ENCODE results near the gene FGD6. TPM values are rescaled to one million over a fixed set of nuclear protein-coding genes. Genes with fewer than 3 reads are reported as not detected.

Gene FGD6
- total RNA-seq, 4 donors from 2014 or later = 25.0 to 37.0 (median 32.1) TPM

GRCh38 chr12:95115641-95116040 is 101.6 kb downstream of the FGD6 start:
- TF ChIP-seq POLR2A (IDR thresholded peaks at IDR 0.05) = no peak
- no peak for TF ChIP-seq CTCF (IDR thresholded peaks at IDR 0.05)
- TF ChIP-seq POLR2AphosphoS5 (IDR thresholded peaks at IDR 0.05) = no peak
- TF ChIP-seq EP300 (IDR thresholded peaks at IDR 0.05; ENCODE audit: low read depth) = no peak
- DNase-seq = no peak
- no peaks in the 10 kb centered on the region for H3K9me3 ChIP-seq
- in situ Hi-C loops (cut with MboI; ENCODE audit: low pct_ligation_motif_present in 1 of 4, low pct_unique_long_range_greater_than_20kb in 1 of 4, low sequenced_read_pairs in 3 of 4) (loop anchor here (5.0 to 25.0 kb wide), 4 partner anchors 219 to 419 kb away; no protein-coding TSS in a partner anchor), intact Hi-C loops (cut with DNase I; ENCODE audit: low total_unique reads) (loop anchor here (5.0 to 10.0 kb wide), 2 partner anchors 222 to 419 kb away; no protein-coding TSS in a partner anchor)
- no peaks in the 10 kb centered on the region for H3K27me3 ChIP-seq
- WGBS, 2 donors (ENCODE audit: low coverage in 1 of 2) = 66 to 83% methylated on average over 2 to 7 of the region's 7 CpGs
- peaks cover 0 to 25% (median 13%) of the 10 kb centered on the region in 4 donors for H3K4me1 ChIP-seq
- H3K36me3 ChIP-seq = no peaks in the 10 kb centered on the region
- H3K27ac ChIP-seq = peak overlapping the region in 3 of 4 donors; percentile 46 to 60 (median 58)
- H3K4me3 ChIP-seq = no peak overlapping the region

- no peaks in the 10 kb centered on the region for H3K9me3 ChIP-seq
- in situ Hi-C loops (cut with MboI; ENCODE audit: low pct_ligation_motif_present in 1 of 4, low pct_unique_long_range_greater_than_20kb in 1 of 4, low sequenced_read_pairs in 3 of 4) = loop anchor here (5.0 to 25.0 kb wide), 4 partner anchors 220 to 420 kb away; no protein-coding TSS in a partner anchor
Measured at GRCh38 chr12:95114766-95115405, 102.4 kb downstream of the FGD6 start.

GRCh38 chr12:95107362-95107761 is 109.9 kb downstream of the FGD6 start:
- no peak overlapping the region for H3K27ac ChIP-seq
- intact Hi-C loops (cut with DNase I; ENCODE audit: low total_unique reads) = no loop called here
- H3K36me3 ChIP-seq = peaks cover 0 to 9% (median 2%) of the 10 kb centered on the region in 4 donors
- peaks cover 6 to 15% (median 10%) of the 10 kb centered on the region in 4 donors for H3K4me1 ChIP-seq
- H3K4me3 ChIP-seq = no peak overlapping the region
- no peaks in the 10 kb centered on the region for H3K27me3 ChIP-seq
- DNase-seq = no peak
- in situ Hi-C loops (cut with MboI; ENCODE audit: low pct_ligation_motif_present in 1 of 4, low pct_unique_long_range_greater_than_20kb in 1 of 4, low sequenced_read_pairs in 3 of 4) = loop anchor here in 1 of 4 donors (25.0 kb wide), 1 partner anchor 230 kb away; no protein-coding TSS in a partner anchor
- no peak for TF ChIP-seq POLR2AphosphoS5 (IDR thresholded peaks at IDR 0.05)
- no peak for TF ChIP-seq CTCF (IDR thresholded peaks at IDR 0.05)
- TF ChIP-seq EP300 (IDR thresholded peaks at IDR 0.05; ENCODE audit: low read depth) = no peak
- TF ChIP-seq POLR2A (IDR thresholded peaks at IDR 0.05) = no peak
- 86 to 88% methylated on average over 7 of the region's 7 CpGs for WGBS, 2 donors (ENCODE audit: low coverage in 1 of 2)
- no peaks in the 10 kb centered on the region for H3K9me3 ChIP-seq

More at GRCh38 chr12:95114766-95115405, 102.4 kb downstream of the FGD6 start:
- Histone ChIP-seq H3K36me3 (no peaks in the 10 kb centered on the region), H3K4me3 (no peak overlapping the region), H3K27me3 (no peaks in the 10 kb centered on the region), H3K4me1 (peaks cover 0 to 25% (median 13%) of the 10 kb centered on the region in 4 donors), H3K27ac (peak overlapping the region in 2 of 4 donors; percentile 46 to 58)
- DNase-seq = no peak
- WGBS, 2 donors (ENCODE audit: low coverage in 1 of 2) = 66 to 85% methylated on average over 3 of the region's 3 CpGs
- TF ChIP-seq POLR2A (IDR thresholded peaks at IDR 0.05) = no peak
- no peak for TF ChIP-seq POLR2AphosphoS5 (IDR thresholded peaks at IDR 0.05)
- no peak for TF ChIP-seq CTCF (IDR thresholded peaks at IDR 0.05)
- no peak for TF ChIP-seq EP300 (IDR thresholded peaks at IDR 0.05; ENCODE audit: low read depth)
- intact Hi-C loops (cut with DNase I; ENCODE audit: low total_unique reads) = loop anchor here (5.0 to 10.0 kb wide), 2 partner anchors 222 to 420 kb away; no protein-coding TSS in a partner anchor

GRCh38 chr12:95105540-95105939 is 111.7 kb downstream of the FGD6 start:
- H3K9me3 ChIP-seq = no peaks in the 10 kb centered on the region
- peaks cover 0 to 9% (median 2%) of the 10 kb centered on the region in 4 donors for H3K36me3 ChIP-seq
- WGBS, 2 donors (ENCODE audit: low coverage in 1 of 2) = 85 to 86% methylated on average over 4 to 8 of the region's 8 CpGs
- TF ChIP-seq POLR2A (IDR thresholded peaks at IDR 0.05) (no peak), EP300 (IDR thresholded peaks at IDR 0.05; ENCODE audit: low read depth) (no peak), CTCF (IDR thresholded peaks at IDR 0.05) (no peak), POLR2AphosphoS5 (IDR thresholded peaks at IDR 0.05) (no peak)
- H3K27me3 ChIP-seq = no peaks in the 10 kb centered on the region
- in situ Hi-C loops (cut with MboI; ENCODE audit: low pct_ligation_motif_present in 1 of 4, low pct_unique_long_range_greater_than_20kb in 1 of 4, low sequenced_read_pairs in 3 of 4) = loop anchor here in 1 of 4 donors (25.0 kb wide), 1 partner anchor 232 kb away; no protein-coding TSS in a partner anchor
- DNase-seq = no peak
- intact Hi-C loops (cut with DNase I; ENCODE audit: low total_unique reads) = no loop called here
- H3K4me3 ChIP-seq = no peak overlapping the region
- peaks cover 6 to 15% (median 10%) of the 10 kb centered on the region in 4 donors for H3K4me1 ChIP-seq
- H3K27ac ChIP-seq = no peak overlapping the region

All from transverse colon (tissue), 4 donors.